ENCODE data around the gene TAGAP.

DNA sequence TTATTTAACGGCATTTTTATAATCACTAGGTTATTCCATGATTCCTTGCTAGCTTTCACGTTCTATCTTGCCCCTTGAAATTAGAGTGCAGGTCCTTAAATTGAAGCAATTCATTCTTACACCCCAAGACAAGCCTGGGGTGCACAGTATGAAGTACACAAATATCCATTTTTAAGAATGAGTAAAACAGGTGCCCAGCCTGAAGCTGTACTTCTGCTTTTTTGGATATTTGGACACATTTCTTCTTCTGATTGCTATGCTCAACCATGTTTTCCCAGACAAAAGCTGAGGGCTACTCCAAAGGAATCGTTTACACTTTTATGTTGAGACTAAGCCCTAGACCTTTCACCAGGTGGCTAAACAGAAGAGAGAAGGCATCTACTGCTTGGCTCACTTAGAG lies 7.9 kb upstream of the TAGAP start:
- no peak for TF ChIP-seq CTCF (conservative IDR thresholded peaks at IDR 0.05; ENCODE audit: low read length)
- no peak for TF ChIP-seq EZH2phosphoT487 (IDR thresholded peaks at IDR 0.05; ENCODE audit: borderline replicate concordance, low read depth, low read length)
